NOMO-1 treated with DMSO at 0.1 percent for 48 hours (cell line): ENCODE results near the gene DAP.
"Not testable (repeated sequence)": the region's sequence is repeated elsewhere in the genome, so short reads cannot be mapped to it uniquely, and the experiment has no call there.

Source experiments
- DNase-seq: peaks from one replicate; lab custom pipeline; 2025; ENCODE audit not compliant: unreplicated experiment; lab: John Stamatoyannopoulos, UW

The DAP gene

GRCh38 chr5:10658265-10658664, 102.8 kb downstream of the DAP start:
- no peak for DNase-seq

- no peak for DNase-seq
These were observed 104.8 kb downstream of the DAP start for GRCh38 chr5:10655972-10656830.

GRCh38 chr5:10655161-10655971, 105.7 kb downstream of the DAP start:
- DNase-seq: no peak

- DNase-seq: no peak
These were observed 106.5 kb downstream of the DAP start for GRCh38 chr5:10654566-10654965.

- DNase-seq: no peak
These were observed 107.2 kb downstream of the DAP start for GRCh38 chr5:10653751-10654400.

- DNase-seq: no peak
These were observed 108.0 kb downstream of the DAP start for GRCh38 chr5:10653043-10653442.

GRCh38 chr5:10652606-10653005, 108.4 kb downstream of the DAP start:
- no peak for DNase-seq

- DNase-seq: no peak
These were observed 108.9 kb downstream of the DAP start for GRCh38 chr5:10652151-10652550.

GRCh38 chr5:10649666-10650380, 111.2 kb downstream of the DAP start:
- DNase-seq: no peak

- no peak for DNase-seq
These were observed 112.0 kb downstream of the DAP start for GRCh38 chr5:10648806-10649665.

GRCh38 chr5:10647640-10648039, 113.4 kb downstream of the DAP start:
- DNase-seq: no peak

- no peak for DNase-seq
These were observed 115.4 kb downstream of the DAP start for GRCh38 chr5:10645671-10646070.

- DNase-seq: no peak
These were observed 115.9 kb downstream of the DAP start for GRCh38 chr5:10645146-10645545.

GRCh38 chr5:10644192-10644591, 116.8 kb downstream of the DAP start:
- no peak for DNase-seq

GRCh38 chr5:10642367-10642766, 118.7 kb downstream of the DAP start:
- DNase-seq: no peak

- no peak for DNase-seq
These were observed 121.1 kb downstream of the DAP start for GRCh38 chr5:10639846-10640368.

- DNase-seq: not testable (repeated sequence)
These were observed 122.3 kb downstream of the DAP start for GRCh38 chr5:10638723-10639122.

GRCh38 chr5:10637944-10638343, 123.1 kb downstream of the DAP start:
- no peak for DNase-seq

- no peak for DNase-seq
These were observed 124.5 kb downstream of the DAP start for GRCh38 chr5:10636363-10637142.
